ENCODE data around the gene METTL2B.
"Not testable (repeated sequence)": the region's sequence is repeated elsewhere in the genome, so short reads cannot be mapped to it uniquely, and the experiment has no call there.

Gene METTL2B

DNA sequence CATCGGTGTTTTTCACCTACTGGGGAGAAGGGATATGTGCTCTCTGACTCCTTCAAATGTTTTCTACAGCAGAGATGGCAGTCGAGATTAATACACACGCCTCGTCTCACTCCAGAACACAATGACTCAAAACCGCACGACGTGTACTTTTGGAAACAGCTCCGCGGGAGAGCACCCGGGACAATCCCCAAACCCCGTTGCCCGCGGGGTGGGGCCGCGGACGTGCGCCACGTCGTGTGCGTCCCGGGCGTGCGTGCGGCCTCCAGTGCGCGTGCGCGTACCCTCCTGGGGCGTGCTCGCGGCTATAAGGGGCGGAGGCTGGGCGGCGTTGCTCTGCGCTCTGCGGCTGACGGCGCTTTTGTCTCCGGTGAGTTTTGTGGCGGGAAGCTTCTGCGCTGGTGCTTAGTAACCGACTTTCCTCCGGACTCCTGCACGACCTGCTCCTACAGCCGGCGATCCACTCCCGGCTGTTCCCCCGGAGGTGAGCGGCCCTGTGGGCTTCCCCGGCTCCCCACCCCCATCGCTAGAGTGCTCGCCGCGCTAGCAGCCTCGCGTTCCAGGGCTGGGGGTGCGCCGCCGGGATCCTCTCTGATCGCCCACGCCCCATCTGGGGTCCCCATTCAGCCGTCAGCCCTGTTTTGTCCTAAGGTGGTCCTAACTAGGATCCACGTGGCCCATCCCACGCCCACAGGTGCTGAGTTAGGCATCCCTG, 20.8 kb upstream of the METTL2B start, which contains the start of gene HILPDA:
Gene HILPDA, plus strand, starts transcription at position 336 of the 712 bp plus-strand sequence. CDS start 1,391 bp downstream, outside the sequence.
- DNase-seq (ENCODE audit: low read depth), result peak; percentile 95
- peak within 1 kb of the TSS; percentile 84 for H3K4me3 ChIP-seq (ENCODE audit: low read length)
- TF ChIP-seq, protein P1, sequence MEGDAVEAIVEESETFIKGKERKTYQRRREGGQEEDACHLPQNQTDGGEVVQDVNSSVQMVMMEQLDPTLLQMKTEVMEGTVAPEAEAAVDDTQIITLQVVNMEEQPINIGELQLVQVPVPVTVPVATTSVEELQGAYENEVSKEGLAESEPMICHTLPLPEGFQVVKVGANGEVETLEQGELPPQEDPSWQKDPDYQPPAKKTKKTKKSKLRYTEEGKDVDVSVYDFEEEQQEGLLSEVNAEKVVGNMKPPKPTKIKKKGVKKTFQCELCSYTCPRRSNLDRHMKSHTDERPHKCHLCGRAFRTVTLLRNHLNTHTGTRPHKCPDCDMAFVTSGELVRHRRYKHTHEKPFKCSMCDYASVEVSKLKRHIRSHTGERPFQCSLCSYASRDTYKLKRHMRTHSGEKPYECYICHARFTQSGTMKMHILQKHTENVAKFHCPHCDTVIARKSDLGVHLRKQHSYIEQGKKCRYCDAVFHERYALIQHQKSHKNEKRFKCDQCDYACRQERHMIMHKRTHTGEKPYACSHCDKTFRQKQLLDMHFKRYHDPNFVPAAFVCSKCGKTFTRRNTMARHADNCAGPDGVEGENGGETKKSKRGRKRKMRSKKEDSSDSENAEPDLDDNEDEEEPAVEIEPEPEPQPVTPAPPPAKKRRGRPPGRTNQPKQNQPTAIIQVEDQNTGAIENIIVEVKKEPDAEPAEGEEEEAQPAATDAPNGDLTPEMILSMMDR (IDR thresholded peaks at IDR 0.05; ENCODE audit: insufficient read depth, low read depth, low read length, missing control alignments), result no peak

DNA sequence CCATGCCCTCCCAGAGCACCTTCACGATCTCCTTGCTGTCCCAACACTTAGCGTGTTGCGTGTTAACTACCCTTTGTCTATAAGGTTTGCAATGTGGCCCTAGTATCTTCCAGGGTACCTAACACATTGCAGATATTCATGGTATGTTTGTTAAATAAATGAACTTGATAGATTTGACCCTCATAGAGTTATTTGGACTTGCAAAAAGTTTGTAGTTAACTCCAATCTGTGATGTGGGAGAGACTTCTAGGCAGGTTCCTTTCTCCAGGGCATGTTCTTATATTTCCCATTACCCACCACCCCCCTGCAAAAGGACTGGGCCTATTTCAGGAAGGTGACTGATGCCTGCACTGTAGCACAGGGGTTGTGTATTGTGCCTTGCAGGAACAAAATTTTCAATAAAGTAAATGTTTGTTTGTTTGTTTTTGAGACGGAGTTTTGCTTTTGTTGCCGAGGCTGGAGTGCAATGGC, 20.3 kb upstream of the METTL2B start:
- peak overlapping the region; percentile 84 for H3K4me3 ChIP-seq (ENCODE audit: low read length)
- peak; percentile 21 for DNase-seq (ENCODE audit: low read depth)
- TF ChIP-seq, protein P1 (IDR thresholded peaks at IDR 0.05; ENCODE audit: insufficient read depth, low read depth, low read length, missing control alignments), result no peak

DNA sequence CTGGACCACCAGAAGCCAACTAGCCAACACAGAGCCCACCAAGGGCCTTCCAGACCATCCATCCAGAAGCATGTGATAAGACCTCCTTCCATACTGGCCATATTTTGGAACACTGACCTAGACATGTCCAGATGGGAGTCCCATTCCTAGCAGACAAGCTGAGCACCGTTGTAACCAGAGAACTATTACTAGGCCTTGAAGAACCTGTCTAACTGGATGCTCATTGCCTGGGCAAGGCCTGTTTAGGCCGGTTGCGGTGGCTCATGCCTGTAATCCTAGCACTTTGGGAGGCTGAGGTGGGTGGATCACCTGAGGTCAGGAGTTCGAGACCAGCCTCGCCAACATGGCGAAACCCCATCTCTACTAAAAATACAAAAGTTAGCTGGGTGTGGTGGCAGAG, 19.2 kb upstream of the METTL2B start:
- peak; percentile 93 for DNase-seq (ENCODE audit: low read depth)
- H3K4me3 ChIP-seq (ENCODE audit: low read length), result peak overlapping the region; percentile 84

DNA sequence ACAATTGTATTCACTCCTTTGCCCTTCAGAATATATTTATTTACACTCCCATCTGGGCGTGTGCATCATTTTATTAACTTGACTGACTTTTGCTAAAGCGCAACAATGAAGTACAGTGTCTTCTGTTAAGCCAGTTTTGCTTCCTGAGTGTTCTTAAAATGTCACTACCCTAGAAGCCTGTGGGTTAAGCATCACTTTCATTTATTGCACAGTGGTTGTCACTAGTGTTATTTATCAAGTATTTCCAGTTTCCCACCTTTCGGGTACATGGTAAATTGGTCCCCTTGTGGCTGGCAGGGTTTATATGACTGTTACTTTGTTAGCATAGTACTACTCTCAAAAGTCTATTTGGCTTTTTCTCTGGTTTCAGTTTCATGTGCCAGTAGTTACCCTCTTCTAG, 17.6 kb upstream of the METTL2B start:
- DNase-seq (ENCODE audit: low read depth), result no peak

DNA sequence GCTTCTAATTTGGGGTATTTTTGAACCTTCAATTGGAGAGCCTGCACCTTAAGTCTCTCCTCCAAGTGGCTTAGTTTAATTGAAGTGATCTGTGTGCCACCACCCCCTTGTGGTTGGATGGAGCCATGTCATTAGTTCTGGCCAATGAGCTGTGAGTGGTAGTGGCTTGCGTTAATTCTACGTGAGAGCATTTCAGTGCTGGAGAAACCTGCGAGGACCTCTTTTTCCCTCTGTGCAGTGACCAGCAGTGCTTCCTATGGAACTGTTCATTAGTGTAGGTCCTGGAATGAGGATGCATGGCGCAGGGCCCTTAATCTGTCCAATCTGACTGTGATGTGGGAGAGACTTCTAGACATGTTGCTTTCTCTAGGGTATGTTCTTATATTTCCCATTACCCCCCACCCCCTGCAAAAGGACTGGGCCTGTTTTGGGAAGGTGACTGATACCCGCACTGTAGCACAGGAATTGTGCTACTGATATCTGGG, 17.1 kb upstream of the METTL2B start:
- TF ChIP-seq, protein P1 (IDR thresholded peaks at IDR 0.05; ENCODE audit: insufficient read depth, low read depth, low read length, missing control alignments), result peak; percentile 79
- H3K4me3 ChIP-seq (ENCODE audit: low read length), result no peak overlapping the region
- DNase-seq (ENCODE audit: low read depth), result peak; percentile 76

More for the DNA sequence above, 17.6 kb upstream of the METTL2B start:
- TF ChIP-seq, protein P1 (IDR thresholded peaks at IDR 0.05; ENCODE audit: insufficient read depth, low read depth, low read length, missing control alignments), result no peak
- no peak overlapping the region for H3K4me3 ChIP-seq (ENCODE audit: low read length)

DNA sequence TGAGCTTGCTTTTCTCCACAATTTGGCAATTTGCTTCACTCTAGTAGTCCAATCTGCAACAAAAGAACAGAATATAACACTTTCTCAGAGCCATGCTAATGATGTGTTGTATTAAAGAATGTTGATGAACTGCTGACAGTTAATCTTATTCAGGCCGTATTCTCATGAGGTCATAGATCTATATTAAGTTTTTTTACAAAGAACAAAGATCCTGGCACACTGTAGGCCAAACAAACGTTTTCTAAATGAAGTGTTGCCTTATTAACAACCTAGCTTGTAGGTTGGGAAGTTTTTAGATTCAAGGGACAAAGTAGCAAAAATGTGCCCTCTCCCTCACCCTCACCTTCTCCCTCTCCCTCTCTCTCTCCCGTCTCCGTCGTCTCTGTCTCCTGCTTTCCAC, 14.1 kb upstream of the METTL2B start:
- no peak for DNase-seq (ENCODE audit: low read depth)
- H3K4me3 ChIP-seq (ENCODE audit: low read length), result no peak overlapping the region
- TF ChIP-seq, protein P1 (IDR thresholded peaks at IDR 0.05; ENCODE audit: insufficient read depth, low read depth, low read length, missing control alignments), result no peak

DNA sequence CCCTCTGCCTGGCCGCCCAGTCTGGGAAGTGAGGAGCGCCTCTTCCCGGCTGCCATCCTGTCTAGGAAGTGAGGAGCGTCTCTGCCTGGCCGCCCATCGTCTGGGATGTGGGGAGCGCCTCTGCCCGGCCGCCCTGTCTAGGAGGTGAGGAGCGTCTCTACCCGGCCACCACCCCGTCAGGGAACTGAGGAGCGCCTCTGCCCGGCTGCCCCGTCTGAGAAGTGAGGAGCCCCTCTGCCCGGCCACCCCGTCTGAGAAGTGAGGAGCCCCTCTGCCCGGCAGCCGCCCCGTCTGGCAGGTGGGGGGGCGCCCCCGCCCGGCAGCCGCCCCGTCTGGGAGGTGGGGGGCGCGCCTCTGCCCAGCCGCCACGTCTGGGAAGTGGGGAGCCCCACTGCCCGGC, 13.2 kb upstream of the METTL2B start:
- H3K4me3 ChIP-seq (ENCODE audit: low read length); DNase-seq (ENCODE audit: low read depth): not testable (repeated sequence)

DNA sequence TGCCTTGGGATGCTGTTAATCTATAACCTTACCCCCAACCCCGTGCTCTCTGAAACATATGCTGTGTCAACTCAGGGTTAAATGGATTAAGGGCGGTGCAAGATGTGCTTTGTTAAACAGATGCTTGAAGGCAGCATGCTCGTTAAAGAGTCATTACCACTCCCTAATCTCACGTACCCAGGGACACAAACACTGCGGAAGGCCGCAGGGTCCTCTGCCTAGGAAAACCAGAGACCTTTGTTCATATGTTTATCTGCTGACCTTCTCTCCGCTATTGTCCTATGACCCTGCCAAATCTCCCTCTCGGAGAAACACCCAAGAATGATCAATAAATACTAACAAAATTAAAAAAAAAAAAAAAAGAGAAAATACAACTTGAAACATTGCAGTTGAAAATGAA, 12.6 kb upstream of the METTL2B start:
- not testable (repeated sequence) for H3K4me3 ChIP-seq (ENCODE audit: low read length); DNase-seq (ENCODE audit: low read depth)

DNA sequence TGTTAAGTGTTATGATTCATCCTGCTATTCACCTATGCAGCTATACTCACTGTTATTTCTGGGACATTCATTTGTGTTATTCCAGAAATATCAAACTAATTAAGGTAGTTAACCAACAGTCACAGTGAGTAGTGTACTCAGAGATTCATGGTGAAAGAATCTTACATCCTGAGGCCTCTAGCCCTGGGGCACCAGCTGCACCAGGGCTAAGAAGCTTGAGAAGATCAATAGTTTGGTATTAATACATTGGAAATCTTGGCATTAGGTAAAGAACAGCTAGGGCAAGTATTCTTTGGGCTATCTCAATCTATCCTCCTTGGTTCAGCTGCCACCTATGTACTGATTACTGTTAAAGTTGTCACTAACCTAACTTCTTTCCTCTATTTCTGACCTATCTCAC, 9.7 kb upstream of the METTL2B start:
- not testable (repeated sequence) for DNase-seq (ENCODE audit: low read depth); H3K4me3 ChIP-seq (ENCODE audit: low read length)

DNA sequence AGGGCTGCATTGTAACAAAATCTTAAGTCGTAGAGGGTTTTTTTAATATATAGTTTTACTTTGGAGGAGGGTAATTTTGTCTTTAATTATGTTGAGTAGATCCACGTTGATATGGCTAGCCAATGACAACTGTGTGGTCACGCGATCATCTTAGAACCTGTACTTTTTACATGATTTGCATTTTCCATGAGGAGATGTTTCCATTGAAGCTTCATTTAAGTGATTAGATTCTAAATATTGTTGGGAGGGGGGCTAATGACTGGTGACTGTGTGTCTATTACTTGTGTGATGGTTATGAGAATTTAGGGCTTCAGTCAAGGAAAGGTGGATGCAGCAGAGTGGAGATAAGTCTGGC, 765 bp downstream of the METTL2B start:
- not testable (repeated sequence) for DNase-seq (ENCODE audit: low read depth)
- peak overlapping the region; percentile 75 for H3K4me3 ChIP-seq (ENCODE audit: low read length)

DNA sequence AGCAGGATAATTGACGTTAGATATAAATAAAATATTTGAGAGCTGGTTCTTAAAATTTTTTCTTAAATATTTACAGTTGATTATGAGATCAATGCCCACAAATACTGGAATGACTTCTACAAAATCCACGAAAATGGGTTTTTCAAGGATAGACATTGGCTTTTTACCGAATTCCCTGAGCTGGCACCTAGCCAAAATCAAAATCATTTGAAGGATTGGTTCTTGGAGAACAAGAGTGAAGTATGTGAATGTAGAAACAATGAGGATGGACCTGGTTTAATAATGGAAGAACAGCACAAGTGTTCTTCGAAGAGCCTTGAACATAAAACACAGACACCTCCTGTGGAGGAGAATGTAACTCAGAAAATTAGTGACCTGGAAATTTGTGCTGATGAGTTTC, 2.5 kb downstream of the METTL2B start:
- not testable (repeated sequence) for H3K4me3 ChIP-seq (ENCODE audit: low read length); DNase-seq (ENCODE audit: low read depth)

DNA sequence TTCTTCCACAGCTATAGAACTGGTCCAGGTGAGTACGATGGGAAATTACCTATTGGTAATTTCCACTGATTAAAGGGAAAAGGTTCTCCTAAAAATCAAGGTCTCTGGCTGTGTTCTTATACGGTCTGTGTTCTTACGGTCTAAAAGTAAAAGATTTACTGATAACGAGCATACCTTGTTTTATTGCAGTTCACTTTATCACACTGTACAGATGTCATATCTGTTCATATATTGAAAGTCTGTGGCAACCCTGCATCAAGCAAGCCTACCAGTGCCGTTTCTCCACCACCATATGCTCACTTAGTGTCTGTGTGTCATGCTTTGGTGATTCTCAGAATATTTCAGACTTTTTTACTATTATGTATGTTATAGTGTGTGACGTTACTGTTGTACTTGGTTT, 11.6 kb downstream of the METTL2B start:
- not testable (repeated sequence) for H3K4me3 ChIP-seq (ENCODE audit: low read length); DNase-seq (ENCODE audit: low read depth)

Data from epithelial cell of esophagus (primary cell).